GM12891 (cell line): ENCODE results near the gene MUC6.

Experiments
- DNase-seq: peaks from one replicate; pipeline ENCODE4 v3.0.0; 2011; ENCODE audit warnings: low spot score; ENCODE audit not compliant: insufficient read length
- FAIRE-seq: peaks from 2 replicates; lab custom pipeline; 2011; peaks lifted over from hg19 to GRCh38; lab: Jason Lieb, UNC
- PAX5 ChIP-seq: IDR thresholded peaks from 2 replicates; pipeline ENCODE4 v1.6.1; 2011; ENCODE audit warnings: low read length, moderate library complexity, mild to moderate bottlenecking; ENCODE audit not compliant: insufficient read depth, severe bottlenecking
- POLR2A ChIP-seq: IDR thresholded peaks from 2 replicates; pipeline ENCODE4 v1.6.1; 2011; ENCODE audit warnings: low read depth, low read length, control low read depth
- POLR2AphosphoS5 ChIP-seq: IDR thresholded peaks from 2 replicates; pipeline ENCODE4 v1.6.1; 2011; ENCODE audit warnings: low read depth, low read length, control low read depth
- POU2F2 ChIP-seq: IDR thresholded peaks from 2 replicates; pipeline ENCODE4 v1.6.1; 2011; ENCODE audit warnings: low read depth, mild to moderate bottlenecking, control low read depth, low read length, moderate library complexity
- SPI1 ChIP-seq: IDR thresholded peaks from 2 replicates; pipeline ENCODE4 v1.6.1; 2011; ENCODE audit warnings: low read depth, low read length, control low read depth
- TAF1 ChIP-seq: IDR thresholded peaks from 2 replicates; pipeline ENCODE4 v1.6.1; 2011; ENCODE audit warnings: low read depth, low read length, control low read depth

The MUC6 gene

DNA sequence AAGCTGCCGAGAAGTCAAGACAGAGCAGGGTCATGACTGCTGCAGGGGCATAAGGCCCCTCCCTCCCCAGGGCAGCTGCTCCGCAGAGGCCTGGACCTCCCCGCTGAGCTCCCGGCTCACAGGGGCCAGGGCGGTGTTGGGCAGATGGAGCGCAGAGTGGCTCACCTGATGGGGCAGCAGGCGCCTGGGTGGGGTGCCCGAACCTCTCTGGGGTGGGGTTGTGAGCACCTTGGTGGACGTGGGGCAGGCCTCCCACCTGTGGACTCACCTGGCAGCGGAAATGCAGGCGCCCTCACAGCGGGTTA lies 22.9 kb downstream of the MUC6 start:
- FAIRE-seq (no peak), DNase-seq (no peak)
- TF ChIP-seq PAX5 (no peak), POU2F2 (no peak), SPI1 (no peak), POLR2AphosphoS5 (no peak), POLR2A (no peak), TAF1 (no peak)

DNA sequence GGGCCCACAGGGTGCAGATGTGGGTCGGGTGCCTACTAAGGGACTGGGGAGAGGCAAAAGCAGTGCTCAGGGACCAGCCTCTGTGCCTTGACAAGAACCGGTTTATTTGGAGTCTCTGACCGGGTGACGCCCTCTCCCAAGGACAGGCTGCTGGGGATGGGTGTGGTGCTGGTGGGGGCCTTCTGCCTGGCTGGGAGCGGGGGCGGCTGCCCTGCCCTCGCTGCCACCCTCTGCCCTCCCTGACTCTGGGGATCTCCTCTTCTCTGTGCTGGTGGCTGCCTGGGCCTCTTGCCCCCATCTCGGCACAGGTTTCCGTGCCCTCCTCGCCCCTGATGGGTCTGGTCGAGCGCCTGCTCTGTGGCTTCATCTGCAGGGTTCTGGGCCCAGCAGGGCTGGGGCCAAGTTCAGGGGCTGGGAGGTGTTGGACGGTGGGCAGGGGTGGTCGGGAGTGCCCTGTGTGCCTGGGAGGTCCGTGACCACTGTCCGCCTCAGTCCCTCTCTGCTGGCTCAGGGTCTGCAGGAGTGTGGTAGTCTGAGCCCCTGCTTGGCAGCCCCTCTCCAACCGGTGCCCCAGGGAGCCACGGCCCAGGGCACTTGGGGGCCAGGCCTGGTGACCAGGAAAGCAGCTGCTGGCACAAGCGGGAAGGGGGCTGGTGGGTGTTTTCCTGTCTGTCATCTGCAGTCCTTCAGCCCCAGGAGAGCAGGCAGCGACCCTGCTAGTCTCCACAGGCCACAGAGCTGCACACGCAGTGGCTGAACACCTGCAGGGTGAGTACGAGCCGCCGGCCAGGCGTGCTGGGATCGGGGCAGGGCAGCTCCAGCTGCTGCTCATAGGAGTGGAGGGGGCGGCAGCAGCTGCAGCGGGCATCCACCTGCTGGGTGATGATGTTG lies 23.5 kb downstream of the MUC6 start:
- no peak for DNase-seq
- TF ChIP-seq POLR2AphosphoS5 (no peak), SPI1 (no peak), POLR2A (no peak), TAF1 (no peak), POU2F2 (no peak), PAX5 (no peak)
- FAIRE-seq = no peak

DNA sequence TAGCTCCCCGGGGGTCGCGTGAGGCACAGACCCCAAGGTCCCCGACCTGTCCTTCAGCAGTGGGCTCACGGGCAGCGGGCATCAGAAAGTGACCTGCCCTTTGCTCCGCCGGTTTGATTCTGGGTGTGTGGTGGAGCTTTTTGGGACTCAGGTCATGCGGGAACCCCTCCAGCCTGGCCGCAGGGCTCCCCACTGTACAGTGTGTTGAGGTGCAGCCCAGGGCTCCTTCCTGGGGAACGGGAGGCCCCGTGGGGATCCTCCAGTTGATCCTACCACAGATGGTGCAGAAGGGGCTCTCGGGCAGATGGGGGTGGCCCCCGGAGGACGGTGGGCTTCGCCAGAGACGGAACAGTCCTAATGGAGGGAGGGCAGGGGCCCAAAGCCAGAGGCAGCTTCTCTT lies 24.2 kb downstream of the MUC6 start:
- DNase-seq = no peak
- TF ChIP-seq POLR2A (no peak), TAF1 (no peak), PAX5 (no peak), POU2F2 (no peak), SPI1 (no peak), POLR2AphosphoS5 (no peak)
- FAIRE-seq = no peak

DNA sequence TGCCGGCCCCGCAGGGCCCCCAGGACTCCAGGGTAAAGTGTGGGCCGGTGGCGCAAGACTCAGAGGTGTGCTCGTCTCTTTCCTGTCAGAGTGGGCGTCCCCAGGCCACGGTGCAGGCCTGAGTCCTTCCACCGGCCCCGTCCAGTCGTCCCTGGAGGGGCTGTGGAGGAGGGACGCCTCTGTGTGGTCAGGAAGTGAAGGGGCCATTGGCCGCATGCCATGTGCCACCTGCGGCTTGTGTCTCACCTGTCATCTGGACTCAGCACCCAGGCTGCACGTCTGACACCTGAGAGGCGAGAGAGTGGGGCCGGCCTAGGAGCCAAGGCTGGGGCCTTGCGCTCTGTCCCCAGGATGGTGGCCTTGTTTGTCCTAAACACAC lies 25.2 kb downstream of the MUC6 start:
- TF ChIP-seq POU2F2 (no peak), SPI1 (no peak), PAX5 (no peak), POLR2A (no peak), TAF1 (no peak), POLR2AphosphoS5 (no peak)
- FAIRE-seq (no peak), DNase-seq (no peak)

DNA sequence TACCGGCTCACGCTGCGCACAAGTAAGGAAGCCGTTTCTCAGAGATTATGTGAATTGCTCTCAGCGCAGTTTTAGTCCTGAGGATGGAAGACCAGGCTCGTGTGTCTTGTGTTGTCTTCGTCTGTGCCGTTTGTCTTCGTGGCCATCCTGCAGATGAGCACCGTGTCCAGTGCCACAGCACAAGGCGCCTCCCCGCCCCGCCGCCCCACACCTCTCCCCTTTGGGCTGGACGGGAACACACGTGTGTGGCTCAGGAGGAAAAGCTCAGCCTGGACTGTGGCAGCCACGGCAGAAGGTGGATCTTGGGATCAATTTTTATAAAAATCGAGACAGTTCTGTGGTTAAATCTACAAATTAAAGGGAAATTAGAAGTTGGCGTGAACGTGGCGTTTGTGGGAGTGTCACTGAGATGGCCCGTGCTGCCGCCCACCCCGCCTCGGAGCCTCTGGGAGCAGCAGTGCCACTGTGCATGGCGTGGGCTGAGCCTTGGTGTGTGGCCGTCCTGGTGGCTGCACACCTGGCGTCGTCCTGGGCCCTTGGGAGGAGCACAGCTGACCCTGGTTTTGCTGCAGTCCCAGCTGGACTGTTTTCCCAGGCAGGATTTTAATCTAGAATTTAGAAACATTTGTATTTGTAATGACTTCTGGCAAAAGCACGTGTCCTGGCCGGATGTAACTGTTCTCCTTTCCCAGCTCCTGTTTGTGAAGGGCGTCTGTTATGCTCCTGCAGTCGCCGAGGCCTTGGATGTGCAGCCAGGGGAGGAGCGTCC lies 25.8 kb downstream of the MUC6 start:
- no peak for TF ChIP-seq SPI1
- TF ChIP-seq POLR2AphosphoS5 = no peak
- no peak for TF ChIP-seq POLR2A
- DNase-seq (no peak), FAIRE-seq (no peak)

DNA sequence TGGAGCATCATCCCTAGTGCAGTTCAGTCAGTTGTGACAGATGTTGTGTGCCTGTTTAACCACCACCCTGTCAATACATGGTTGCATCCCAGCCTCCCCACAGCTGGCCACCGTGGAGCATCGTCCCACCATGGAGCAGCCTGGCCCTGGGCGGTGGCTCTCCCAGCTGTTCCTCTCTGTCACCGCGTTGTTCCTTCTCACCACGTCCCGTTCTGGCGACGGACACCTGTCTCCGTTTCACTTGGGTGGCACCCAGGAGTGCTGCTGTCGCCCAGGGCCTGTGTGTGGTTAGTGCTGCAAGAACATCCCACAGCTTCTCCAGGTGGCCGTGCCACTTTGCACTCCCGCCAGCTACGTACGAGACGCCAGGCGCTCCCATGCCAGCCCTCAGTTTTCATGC lies 26.5 kb downstream of the MUC6 start:
- DNase-seq (no peak), FAIRE-seq (no peak)
- TF ChIP-seq POLR2A = no peak

DNA sequence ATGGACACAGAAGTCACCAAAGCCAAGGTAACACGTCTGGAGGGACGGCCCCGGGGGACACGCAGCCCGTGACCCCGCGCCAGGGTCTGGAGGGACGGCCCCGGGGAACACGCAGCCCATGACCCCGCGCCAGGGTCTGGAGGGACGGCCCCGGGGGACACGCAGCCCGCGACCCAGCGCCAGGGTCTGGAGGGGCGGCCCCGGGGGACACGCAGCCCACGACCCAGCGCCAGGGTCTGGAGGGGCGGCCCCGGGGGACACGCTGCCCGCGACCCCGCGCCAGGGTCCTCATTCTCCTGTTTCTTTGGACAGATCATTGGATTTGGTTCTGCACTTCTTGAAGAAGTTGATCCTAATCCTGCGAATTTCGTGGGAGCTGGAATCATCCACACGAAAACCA lies 27.1 kb downstream of the MUC6 start:
- FAIRE-seq (no peak), DNase-seq (no peak)
- no peak for TF ChIP-seq PAX5
- TF ChIP-seq POLR2A = no peak
- TF ChIP-seq POU2F2 = no peak
- TF ChIP-seq SPI1 = no peak
- TF ChIP-seq TAF1 = no peak

DNA sequence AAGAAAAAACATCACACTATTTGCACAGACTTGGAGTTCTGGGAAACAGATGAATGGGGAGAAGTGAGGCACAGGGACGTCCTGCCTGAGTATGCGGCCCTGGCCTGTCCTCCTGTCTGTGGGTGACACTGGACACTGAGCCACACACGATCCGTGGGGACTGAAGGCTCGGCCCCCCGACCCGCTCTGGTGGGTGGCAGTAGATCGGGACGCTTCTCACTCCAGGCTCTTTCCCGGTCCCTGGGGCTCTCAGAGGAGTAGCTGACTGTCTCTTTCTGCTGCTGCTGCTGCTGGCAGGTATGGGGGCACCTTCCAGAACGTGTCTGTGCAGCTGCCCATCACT lies 27.7 kb downstream of the MUC6 start:
- TF ChIP-seq SPI1 = no peak
- no peak for TF ChIP-seq POU2F2
- no peak for TF ChIP-seq POLR2A
- TF ChIP-seq PAX5 = no peak
- TF ChIP-seq TAF1 = no peak
- TF ChIP-seq POLR2AphosphoS5 = no peak
- DNase-seq (no peak), FAIRE-seq (no peak)

DNA sequence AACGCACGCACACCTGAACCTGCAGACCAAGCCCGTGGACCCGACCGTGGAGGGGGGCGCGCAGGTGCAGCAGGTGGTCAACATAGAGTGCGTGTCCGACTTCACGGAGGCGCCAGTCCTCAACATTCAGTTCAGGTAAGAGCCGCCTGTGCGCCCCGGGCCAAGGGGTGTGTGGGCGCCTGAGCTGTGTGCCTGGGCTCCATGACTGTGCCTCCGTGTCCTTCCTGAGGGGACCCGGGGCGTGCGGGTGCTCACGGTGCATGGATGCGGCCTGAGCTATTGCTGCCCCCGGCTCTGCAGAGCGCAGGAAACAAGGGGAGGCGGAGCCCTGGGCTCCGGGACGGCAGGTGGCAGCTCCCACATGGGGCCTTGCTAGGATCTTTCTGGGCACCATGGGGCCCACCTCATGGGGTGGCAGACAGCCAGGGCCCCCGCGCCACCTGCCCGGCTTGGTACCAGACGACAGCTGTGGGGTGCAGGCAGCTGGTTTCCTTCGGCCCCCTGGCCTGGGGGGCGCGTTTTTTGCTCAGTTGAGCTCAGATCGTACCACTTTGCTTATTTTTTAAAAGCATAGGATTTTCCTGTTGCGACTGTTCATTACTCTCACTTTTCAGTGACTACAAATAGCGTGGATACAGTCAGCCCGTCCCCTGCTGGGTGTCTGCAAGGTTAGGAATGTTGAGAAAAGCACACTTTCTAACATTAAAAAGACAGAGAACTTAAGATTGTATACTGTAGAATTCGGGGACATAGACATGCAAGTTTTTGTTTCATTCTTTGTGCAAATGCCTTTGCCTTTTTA lies 28.3 kb downstream of the MUC6 start:
- DNase-seq (no peak), FAIRE-seq (no peak)
- TF ChIP-seq POLR2A (no peak), TAF1 (no peak), SPI1 (no peak), POLR2AphosphoS5 (no peak), POU2F2 (no peak), PAX5 (no peak)

DNA sequence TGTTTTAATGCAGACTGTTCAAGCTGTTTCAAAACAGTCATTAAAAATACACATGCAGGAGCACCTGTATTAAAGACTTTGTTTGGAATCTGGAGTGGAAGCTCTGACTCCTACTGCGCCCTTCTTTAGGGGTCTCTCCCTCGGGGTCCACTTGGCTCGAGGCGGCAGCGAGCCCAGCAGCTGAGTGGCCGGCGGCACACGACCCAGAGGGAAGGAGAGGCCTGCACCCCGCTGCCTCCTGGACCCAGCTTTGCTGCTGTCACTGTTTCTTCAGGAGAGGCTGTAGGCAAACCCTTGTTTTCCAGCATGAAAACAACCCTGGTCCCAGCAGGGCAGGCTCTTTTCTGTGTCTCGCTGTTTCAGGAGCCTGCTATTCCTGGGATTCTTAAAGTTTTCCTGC lies 29.2 kb downstream of the MUC6 start:
- FAIRE-seq (no peak), DNase-seq (no peak)
- TF ChIP-seq SPI1 = no peak
- TF ChIP-seq POLR2AphosphoS5 = no peak
- no peak for TF ChIP-seq TAF1
- TF ChIP-seq PAX5 = no peak
- TF ChIP-seq POLR2A = no peak
- no peak for TF ChIP-seq POU2F2
